CD4-positive, alpha-beta memory T cell (primary cell): Measurements from ENCODE around the gene ARF1. TPM values are rescaled to one million over a fixed set of nuclear protein-coding genes. Genes with fewer than 3 reads are reported as not detected.

Experiments used
- CTCF ChIA-PET: fragments of 350-600 bp; sonication (Branson Sonifier 250); formaldehyde crosslinking; loops from one replicate; lab custom pipeline; 2021; ENCODE audit warnings: inconsistent platforms; ENCODE audit not compliant: partially characterized antibody; lab: Charles Lee
- POLR2A ChIA-PET: fragments of 350-600 bp; sonication (Branson Sonifier 250); formaldehyde crosslinking; loops from one replicate; lab custom pipeline; 2021; ENCODE audit not compliant: partially characterized antibody; lab: Charles Lee
- DNase-seq, 5 donors: peaks; one replicate each; pipeline versions ENCODE4 v3.0.0 to v3.0.0-alpha.2; 2020 to 2022; ENCODE audit warnings: mixed read lengths in 1 of 5
- H3K27ac ChIP-seq: one replicate; pipeline ENCODE4 v1.7.0; 2013; ENCODE audit warnings: low read depth, low read length
- H3K27me3 ChIP-seq: 2 replicates; pipeline ENCODE4 v1.7.0; 2013; ENCODE audit warnings: mild to moderate bottlenecking, low read length, moderate library complexity; ENCODE audit not compliant: insufficient read depth
- H3K36me3 ChIP-seq: 2 replicates; pipeline ENCODE4 v1.7.0; 2013; ENCODE audit warnings: mild to moderate bottlenecking, low read length, moderate library complexity; ENCODE audit not compliant: insufficient read depth
- H3K4me1 ChIP-seq: 2 replicates; pipeline ENCODE4 v1.7.0; 2013; ENCODE audit warnings: mild to moderate bottlenecking, low read length, moderate library complexity; ENCODE audit not compliant: insufficient read depth
- H3K4me3 ChIP-seq, 2 donors: one replicate each; pipeline ENCODE4 v1.7.0; 2013; ENCODE audit warnings: low read length in 2 of 2, mild to moderate bottlenecking in 1 of 2
- H3K9me3 ChIP-seq, 2 donors: one replicate each; pipeline ENCODE4 v1.7.0; 2013; ENCODE audit warnings: low read length in 2 of 2, control low read depth in 1 of 2; ENCODE audit not compliant: control insufficient read depth in 1 of 2
- H3K27ac Mint-ChIP-seq, 7 donors: one replicate each; pipeline ENCODE4 v1.8.0; 2020 to 2021; ENCODE audit warnings: mixed read lengths in 7 of 7, mild to moderate bottlenecking in 6 of 7, inconsistent platforms in 3 of 7, moderate library complexity in 3 of 7
- H3K27me3 Mint-ChIP-seq, 2 donors: one replicate each; pipeline ENCODE4 v1.8.0; 2020 to 2021; ENCODE audit warnings: mixed read lengths in 2 of 2
- H3K36me3 Mint-ChIP-seq, 2 donors: one replicate each; pipeline ENCODE4 v1.8.0; 2020 to 2021; ENCODE audit warnings: mixed read lengths in 2 of 2, inconsistent platforms in 1 of 2, mild to moderate bottlenecking in 1 of 2
- H3K4me1 Mint-ChIP-seq, 4 donors: one replicate each; pipeline ENCODE4 v1.8.0; 2020 to 2021; ENCODE audit warnings: mixed read lengths in 4 of 4, mild to moderate bottlenecking in 1 of 4
- H3K4me3 Mint-ChIP-seq, 8 donors: one replicate each; pipeline ENCODE4 v1.8.0; 2020 to 2021; ENCODE audit warnings: mixed read lengths in 8 of 8, mild to moderate bottlenecking in 7 of 8, moderate library complexity in 6 of 8, inconsistent platforms in 3 of 8
- H3K9me3 Mint-ChIP-seq, 8 donors: one replicate each; pipeline ENCODE4 v1.8.0; 2020 to 2021; ENCODE audit warnings: mixed read lengths in 8 of 8, mild to moderate bottlenecking in 5 of 8, inconsistent platforms in 3 of 8, moderate library complexity in 1 of 8
- intact Hi-C: fragments of 100-400 bp; cut with micrococcal nuclease; formaldehyde crosslinking; loops from one replicate; pipeline ENCODE4 v1.15.1; 2023
- polyA plus RNA-seq, 2 donors: library from polyadenylated mRNA; unstranded; fragments of 300-500 nt; fragmentation: Illumina TruSeq; gene quantifications; one replicate each; pipeline ENCODE4 v1.2.3, GENCODE V29; 2021
- total RNA-seq, 2 experiments: library from RNA; stranded (reverse); gene quantifications; one replicate each; pipeline ENCODE4 v1.2.3, GENCODE V29; 2021

ARF1 gene
- total and polyA plus RNA-seq, 4 experiments from 2014 or later = 265 to 600 (median 382) TPM

- peaks cover 0 to 1% (median 0%) of the 10 kb centered on the region in 8 donors for H3K9me3 Mint-ChIP-seq
- H3K36me3 Mint-ChIP-seq = no peaks in the 10 kb centered on the region
- H3K4me1 ChIP-seq = peaks cover 7% of the 10 kb centered on the region
- no peak overlapping the region for H3K4me3 ChIP-seq
- no peak overlapping the region for H3K27ac Mint-ChIP-seq
- CTCF ChIA-PET = no interaction called here
- H3K27ac ChIP-seq = no peak overlapping the region
- H3K27me3 ChIP-seq = peaks cover 23% of the 10 kb centered on the region
- intact Hi-C loops = no loop called here
- H3K4me1 Mint-ChIP-seq = peaks cover 0 to 3% (median under 1%) of the 10 kb centered on the region in 4 donors
- POLR2A ChIA-PET = no interaction called here
- peak overlapping the region in 1 of 8 donors; percentile 2 for H3K4me3 Mint-ChIP-seq
- peaks cover 26 to 30% of the 10 kb centered on the region in 2 donors for H3K27me3 Mint-ChIP-seq
- no peak for DNase-seq
- no peaks in the 10 kb centered on the region for H3K36me3 ChIP-seq
- H3K9me3 ChIP-seq = no peaks in the 10 kb centered on the region
These were observed 44.0 kb upstream of the ARF1 start for GRCh38 chr1:228038387-228039005.

- Histone ChIP-seq H3K4me1 (peaks cover 7% of the 10 kb centered on the region), H3K27me3 (peaks cover 23% of the 10 kb centered on the region), H3K9me3 (no peaks in the 10 kb centered on the region), H3K4me3 (no peak overlapping the region), H3K27ac (no peak overlapping the region), H3K36me3 (no peaks in the 10 kb centered on the region)
- H3K4me3 Mint-ChIP-seq = no peak overlapping the region
- H3K27ac Mint-ChIP-seq = no peak overlapping the region
- peaks cover 0 to 1% (median 0%) of the 10 kb centered on the region in 8 donors for H3K9me3 Mint-ChIP-seq
- H3K27me3 Mint-ChIP-seq = peaks cover 25 to 26% of the 10 kb centered on the region in 2 donors
- ChIA-PET POLR2A (no interaction called here), CTCF (no interaction called here)
- no peak for DNase-seq
- peaks cover 0 to 3% (median under 1%) of the 10 kb centered on the region in 4 donors for H3K4me1 Mint-ChIP-seq
- intact Hi-C loops = no loop called here
- H3K36me3 Mint-ChIP-seq = no peaks in the 10 kb centered on the region
These were observed 43.3 kb upstream of the ARF1 start for GRCh38 chr1:228039006-228039903.

DNA sequence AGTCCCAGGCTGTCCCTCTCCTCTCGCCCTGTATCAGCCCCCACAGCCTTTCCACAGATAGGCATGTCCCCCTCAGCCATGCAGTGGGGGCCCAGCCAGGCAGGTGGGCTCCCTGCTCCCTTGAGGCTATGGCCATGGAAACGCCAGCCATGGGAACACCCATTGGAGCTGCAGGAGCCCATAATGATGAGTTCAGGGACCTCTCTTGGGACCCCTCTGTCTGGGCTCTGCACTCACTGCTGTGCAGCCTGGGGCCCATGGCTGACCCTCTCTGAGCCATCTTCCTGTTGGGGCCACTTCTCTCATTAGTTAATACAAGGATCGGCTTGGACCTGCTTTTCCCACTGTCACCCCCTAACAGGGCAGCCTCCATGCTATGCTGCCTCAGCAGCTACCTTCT lies 42.5 kb upstream of the ARF1 start:
- Mint-ChIP-seq H3K27ac (no peak overlapping the region), H3K27me3 (peaks cover 20 to 25% of the 10 kb centered on the region in 2 donors), H3K4me3 (no peak overlapping the region), H3K4me1 (peaks cover 0 to 3% (median under 1%) of the 10 kb centered on the region in 4 donors), H3K9me3 (peaks cover 0 to 1% (median 0%) of the 10 kb centered on the region in 8 donors), H3K36me3 (no peaks in the 10 kb centered on the region)
- Histone ChIP-seq H3K27me3 (peaks cover 23% of the 10 kb centered on the region), H3K4me1 (peaks cover 7% of the 10 kb centered on the region), H3K9me3 (no peaks in the 10 kb centered on the region), H3K4me3 (no peak overlapping the region), H3K27ac (no peak overlapping the region), H3K36me3 (no peaks in the 10 kb centered on the region)
- CTCF ChIA-PET = no interaction called here
- intact Hi-C loops = no loop called here
- no peak for DNase-seq
- POLR2A ChIA-PET = no interaction called here

DNA sequence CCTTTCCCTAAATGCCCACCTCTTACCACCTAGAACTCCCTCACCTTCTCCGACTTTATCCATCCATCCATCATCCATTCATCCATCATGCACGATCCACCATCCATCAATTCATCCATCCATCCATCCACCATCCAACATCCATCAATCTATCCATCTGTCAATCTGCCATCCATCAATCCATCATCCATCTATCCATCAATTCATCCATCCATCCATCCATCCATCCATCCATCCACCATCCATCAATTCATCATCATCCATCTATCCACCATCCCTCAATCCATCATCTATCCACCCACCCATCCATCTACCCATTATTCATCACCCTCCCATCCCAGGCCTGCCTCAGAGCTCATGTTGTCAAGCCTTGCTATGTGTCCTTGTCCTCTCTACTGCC lies 41.2 kb upstream of the ARF1 start:
- H3K27ac Mint-ChIP-seq = no peak overlapping the region
- Histone ChIP-seq H3K4me1 (peaks cover 7% of the 10 kb centered on the region), H3K4me3 (no peak overlapping the region), H3K9me3 (no peaks in the 10 kb centered on the region), H3K36me3 (no peaks in the 10 kb centered on the region), H3K27me3 (peaks cover 23% of the 10 kb centered on the region), H3K27ac (no peak overlapping the region)
- intact Hi-C loops = no loop called here
- H3K4me3 Mint-ChIP-seq = no peak overlapping the region
- H3K36me3 Mint-ChIP-seq = no peaks in the 10 kb centered on the region
- DNase-seq = no peak
- peaks cover 15 to 20% of the 10 kb centered on the region in 2 donors for H3K27me3 Mint-ChIP-seq
- ChIA-PET CTCF (no interaction called here), POLR2A (no interaction called here)
- peaks cover 0 to 3% (median under 1%) of the 10 kb centered on the region in 4 donors for H3K4me1 Mint-ChIP-seq
- peaks cover 0 to 1% (median 0%) of the 10 kb centered on the region in 8 donors for H3K9me3 Mint-ChIP-seq

DNA sequence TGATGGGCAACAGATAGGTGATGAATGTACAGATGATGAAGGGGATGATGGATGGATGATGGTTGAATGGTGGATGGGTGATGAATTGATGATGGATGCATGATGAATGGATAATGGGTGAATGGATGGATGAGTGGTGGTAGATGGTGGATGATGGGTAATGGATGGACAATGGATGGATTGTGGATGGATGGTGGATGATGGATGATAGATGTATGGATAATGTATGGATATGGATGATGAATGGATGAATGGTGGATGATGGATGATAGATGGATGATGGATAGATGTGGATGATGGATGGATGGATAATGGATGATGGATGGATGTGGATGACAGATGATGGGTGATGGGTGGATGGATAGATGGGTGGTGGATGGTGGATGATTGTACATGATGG lies 40.0 kb upstream of the ARF1 start:
- H3K9me3 Mint-ChIP-seq = peaks cover 0 to 1% (median 0%) of the 10 kb centered on the region in 8 donors
- CTCF ChIA-PET = no interaction called here

DNA sequence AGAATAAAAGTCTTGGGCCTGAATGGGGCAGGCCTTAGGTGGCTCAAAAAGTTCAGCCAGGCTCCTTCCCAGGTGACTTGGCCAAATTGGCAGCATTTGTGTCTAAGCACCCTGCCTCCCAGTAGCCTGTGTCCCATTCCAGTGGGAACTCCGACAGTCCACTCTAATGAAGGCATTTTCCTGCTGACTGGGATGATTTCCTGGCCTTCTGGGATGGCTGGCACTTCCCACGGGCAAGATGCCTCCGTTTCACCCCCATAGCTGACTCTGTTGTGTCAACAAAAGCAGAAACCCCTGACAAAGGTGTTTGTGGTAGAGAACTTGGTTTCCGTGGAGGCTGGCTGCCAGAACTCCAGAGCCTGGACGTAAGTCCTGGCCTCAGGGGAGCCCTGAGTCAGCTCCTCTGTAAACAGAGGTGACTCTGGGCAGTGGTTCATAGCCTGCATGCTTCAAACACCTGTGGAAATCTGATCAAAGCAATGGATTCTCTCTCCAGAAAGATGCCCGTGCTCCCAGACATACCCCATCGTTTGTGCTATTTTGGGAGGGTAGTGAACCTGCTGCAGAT lies 39.1 kb upstream of the ARF1 start:
- H3K4me3 Mint-ChIP-seq = no peak overlapping the region
- H3K9me3 Mint-ChIP-seq = peaks cover 0 to 1% (median 0%) of the 10 kb centered on the region in 8 donors
- H3K27me3 Mint-ChIP-seq = peaks cover 8 to 13% of the 10 kb centered on the region in 2 donors
- no peaks in the 10 kb centered on the region for H3K36me3 Mint-ChIP-seq
- no peak overlapping the region for H3K27ac Mint-ChIP-seq
- no peaks in the 10 kb centered on the region for H3K36me3 ChIP-seq
- peaks cover 14% of the 10 kb centered on the region for H3K27me3 ChIP-seq
- H3K4me3 ChIP-seq = no peak overlapping the region
- POLR2A ChIA-PET = no interaction called here
- no peak for DNase-seq
- H3K4me1 Mint-ChIP-seq = peaks cover 0 to 2% (median 0%) of the 10 kb centered on the region in 4 donors
- CTCF ChIA-PET = no interaction called here
- intact Hi-C loops = no loop called here
- no peak overlapping the region for H3K27ac ChIP-seq
- H3K4me1 ChIP-seq = no peaks in the 10 kb centered on the region
- no peaks in the 10 kb centered on the region for H3K9me3 ChIP-seq

More for the DNA sequence above, 40.0 kb upstream of the ARF1 start:
- Mint-ChIP-seq H3K27me3 (peaks cover 11 to 16% of the 10 kb centered on the region in 2 donors), H3K27ac (no peak overlapping the region), H3K4me1 (peaks cover 0 to 5% (median under 1%) of the 10 kb centered on the region in 4 donors), H3K4me3 (no peak overlapping the region), H3K36me3 (no peaks in the 10 kb centered on the region)
- Histone ChIP-seq H3K27me3 (peaks cover 17% of the 10 kb centered on the region), H3K4me1 (peaks cover 4% of the 10 kb centered on the region), H3K4me3 (no peak overlapping the region), H3K9me3 (no peaks in the 10 kb centered on the region), H3K36me3 (no peaks in the 10 kb centered on the region), H3K27ac (no peak overlapping the region)
- POLR2A ChIA-PET = no interaction called here
- no peak for DNase-seq
- intact Hi-C loops = no loop called here

DNA sequence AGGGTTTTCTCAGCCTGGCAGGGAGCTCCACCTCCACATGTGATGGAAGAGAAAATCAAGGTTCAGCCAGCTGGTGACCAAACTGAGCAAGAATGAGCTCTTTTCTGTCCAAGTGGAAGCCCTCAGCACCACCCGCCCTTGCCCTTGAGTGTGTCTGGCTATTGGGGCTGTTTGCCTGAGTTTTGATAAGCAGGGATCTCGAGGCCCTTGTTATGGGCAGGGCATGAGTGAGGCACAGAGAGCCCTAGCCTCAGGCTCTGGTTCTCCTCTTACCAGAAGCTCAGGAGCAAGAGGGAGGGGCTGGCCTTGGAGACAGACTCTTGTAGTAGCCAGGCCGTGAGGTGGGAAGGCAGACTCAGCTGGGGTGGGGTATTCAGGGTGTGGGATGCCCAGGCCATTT lies 37.5 kb upstream of the ARF1 start:
- peaks cover 6 to 11% of the 10 kb centered on the region in 2 donors for H3K27me3 Mint-ChIP-seq
- H3K27ac Mint-ChIP-seq = no peak overlapping the region
- no peaks in the 10 kb centered on the region for H3K36me3 ChIP-seq
- no peaks in the 10 kb centered on the region for H3K4me1 ChIP-seq
- DNase-seq = no peak
- ChIA-PET CTCF (no interaction called here), POLR2A (no interaction called here)
- no peak overlapping the region for H3K27ac ChIP-seq
- H3K9me3 Mint-ChIP-seq = no peaks in the 10 kb centered on the region
- no peaks in the 10 kb centered on the region for H3K36me3 Mint-ChIP-seq
- intact Hi-C loops = no loop called here
- H3K4me3 Mint-ChIP-seq = no peak overlapping the region
- H3K27me3 ChIP-seq = peaks cover under 1% of the 10 kb centered on the region
- H3K9me3 ChIP-seq = no peaks in the 10 kb centered on the region
- peaks cover 0 to 2% (median 0%) of the 10 kb centered on the region in 4 donors for H3K4me1 Mint-ChIP-seq
- no peak overlapping the region for H3K4me3 ChIP-seq
